T-helper 1 cell treated with Interleukin-12 subunit alpha and Interleukin-12 subunit beta and Interleukin-4 antibody, amounts not matched to agents 30 ng/mL and 1 ng/mL, for 36 hours (primary cell): ENCODE results near the gene ZNF786. TPM values are rescaled to one million over a fixed set of nuclear protein-coding genes. Genes with fewer than 3 reads are reported as not detected.
"Not testable (repeated sequence)": the region's sequence is repeated elsewhere in the genome, so short reads cannot be mapped to it uniquely, and the experiment has no call there.

Experiments used
- intact Hi-C: fragments of 100-400 bp; cut with micrococcal nuclease; formaldehyde crosslinking; loops from one replicate; pipeline ENCODE4 v1.15.1; 2024
- total RNA-seq: library from RNA; stranded (reverse); gene quantifications from 2 replicates; pipeline ENCODE4 v1.2.3, GENCODE V29; 2022

Gene ZNF786
- total RNA-seq, result 9.3 and 10.3 TPM in 2 replicates

- intact Hi-C loops, result loop anchor here (1.0 to 2.0 kb wide), 15 partner anchors 25 to 586 kb away; partner anchors contain the start of genes CUL1, PDIA4, ZNF398 and ZNF425
These were observed at the start of gene ZNF786 for GRCh38 chr7:149090397-149091195. TSS of gene ZNF786 (minus strand) at chr7:149090718. CDS start at chr7:149090640, 78 bp downstream.

- intact Hi-C loops, result no loop called here
These were observed 45.6 kb upstream of the ZNF786 start for GRCh38 chr7:149136118-149136517.

GRCh38 chr7:149133028-149133710 lies 42.7 kb upstream of the ZNF786 start:
- intact Hi-C loops, result no loop called here

GRCh38 chr7:149130572-149131198 lies 40.2 kb upstream of the ZNF786 start:
- intact Hi-C loops, result no loop called here

GRCh38 chr7:149126662-149127266 lies 36.2 kb upstream of the ZNF786 start:
- intact Hi-C loops, result loop anchor here (1.0 to 10.0 kb wide), 17 partner anchors 21 to 1931 kb away; partner anchors contain the start of genes ACTR3C, CDK5, LRRC61 and PDIA4

GRCh38 chr7:149125863-149126661 lies 35.5 kb upstream of the ZNF786 start, which contains the start of gene ZNF425:
TSS of gene ZNF425 (minus strand) at chr7:149126324. CDS start at chr7:149126213, 111 bp downstream.
- intact Hi-C loops, result loop anchor here (1.0 to 10.0 kb wide), 14 partner anchors 35 to 1931 kb away; partner anchors contain the start of genes ACTR3C, CDK5, LRRC61 and SLC4A2

GRCh38 chr7:149125189-149125862 lies 34.8 kb upstream of the ZNF786 start:
- intact Hi-C loops, result loop anchor here (1.0 to 10.0 kb wide), 4 partner anchors 297 to 1932 kb away; partner anchors contain the start of genes ACTR3C, CDK5, LRRC61 and SLC4A2

GRCh38 chr7:149109969-149110368 lies 19.5 kb upstream of the ZNF786 start:
- intact Hi-C loops, result no loop called here

- intact Hi-C loops, result no loop called here
These were observed 14.2 kb upstream of the ZNF786 start for GRCh38 chr7:149104749-149105148.

GRCh38 chr7:149104214-149104613 lies 13.7 kb upstream of the ZNF786 start:
- intact Hi-C loops, result no loop called here

- intact Hi-C loops, result no loop called here
These were observed 12.9 kb upstream of the ZNF786 start for GRCh38 chr7:149103424-149103823.

GRCh38 chr7:149102666-149103065 lies 12.1 kb upstream of the ZNF786 start:
- intact Hi-C loops, result no loop called here

GRCh38 chr7:149100821-149101220 lies 10.3 kb upstream of the ZNF786 start:
- intact Hi-C loops, result no loop called here

- intact Hi-C loops, result no loop called here
These were observed 8.5 kb upstream of the ZNF786 start for GRCh38 chr7:149099058-149099457.

GRCh38 chr7:149097088-149097487 lies 6.6 kb upstream of the ZNF786 start:
- intact Hi-C loops, result no loop called here

- intact Hi-C loops, result no loop called here
These were observed 2.7 kb upstream of the ZNF786 start for GRCh38 chr7:149093228-149093627.

- intact Hi-C loops, result not testable (repeated sequence)
These were observed 1.7 kb upstream of the ZNF786 start for GRCh38 chr7:149092244-149092643.

- intact Hi-C loops, result no loop called here
These were observed 3.1 kb downstream of the ZNF786 start for GRCh38 chr7:149087376-149087775.

GRCh38 chr7:149085866-149086265 lies 4.7 kb downstream of the ZNF786 start:
- intact Hi-C loops, result no loop called here

- intact Hi-C loops, result no loop called here
These were observed 6.1 kb downstream of the ZNF786 start for GRCh38 chr7:149084407-149084806.
